Measurements from ENCODE around the gene NCOA4. TPM values are rescaled to one million over a fixed set of nuclear protein-coding genes. Genes with fewer than 3 reads are reported as not detected.

NCOA4 gene
- total RNA-seq, 1 experiment from 2014 or later = 68.0 TPM

DNA sequence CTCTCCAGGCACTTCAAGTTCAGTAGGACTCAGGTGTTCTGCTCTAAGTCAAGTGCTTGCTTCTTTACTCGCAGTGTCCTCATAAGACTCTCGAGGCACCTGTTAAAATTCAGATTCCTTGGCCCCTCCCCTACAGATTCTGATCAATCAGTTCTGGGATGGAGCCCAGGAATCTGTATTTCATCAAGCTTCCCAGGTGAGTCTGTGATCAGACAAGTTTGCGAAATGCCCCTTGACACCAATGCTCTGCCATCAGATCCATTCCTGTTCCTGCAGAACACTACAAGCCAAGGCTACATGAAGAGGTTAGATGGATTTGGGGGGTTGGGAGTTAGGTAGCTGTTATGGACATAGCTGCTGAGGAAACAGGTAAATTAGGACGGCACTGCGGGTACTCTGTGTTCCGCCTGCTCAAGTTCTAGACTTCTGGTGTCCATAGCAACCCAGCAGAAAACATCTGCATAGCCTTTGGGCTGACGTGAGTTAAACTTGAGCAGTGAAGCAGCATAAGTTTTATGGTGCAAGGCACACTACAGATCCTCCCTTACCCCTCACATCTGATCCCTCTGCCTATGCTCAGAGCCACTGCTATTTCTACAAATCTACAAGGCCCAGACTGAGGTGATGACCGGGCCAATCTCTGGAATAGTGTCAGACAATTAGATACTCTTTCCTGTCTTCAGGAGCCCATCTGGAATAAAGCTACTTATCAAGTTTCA is 6.8 kb upstream of the NCOA4 start:
- no TSS peak for BruUV-seq (replicated peaks)
- Histone ChIP-seq H3K4me1 (ENCODE audit: control insufficient read depth in 1 of 2, insufficient read depth in 2 of 2, low read length in 2 of 2) (peaks cover 4% of the 10 kb centered on the region in 2 experiments; a peak in 2 of 4 replicates), H3K9ac (ENCODE audit: low read length) (no peak overlapping the region), H3K79me2 (ENCODE audit: insufficient read depth, low read length) (no peaks in the 10 kb centered on the region), H3K9me3 (ENCODE audit: control insufficient read depth in 1 of 2, insufficient read depth in 1 of 2, low read depth in 1 of 2, low read length in 2 of 2) (no peaks in the 10 kb centered on the region), H3K4me2 (ENCODE audit: low read length) (no peak overlapping the region), H2AFZ (ENCODE audit: low read depth, low read length, poor library complexity, severe bottlenecking) (no peak overlapping the region), H3K9me2 (ENCODE audit: insufficient read depth) (no peaks in the 10 kb centered on the region), H3K4me3 (replicated peaks in 1 of 2; ENCODE audit: low read depth in 1 of 2, low read length in 2 of 2) (no peak overlapping the region), H3K27me3 (ENCODE audit: insufficient read depth, low read length) (no peaks in the 10 kb centered on the region), H3K36me3 (ENCODE audit: control insufficient read depth in 1 of 2, insufficient read depth in 2 of 2, low read length in 2 of 2) (no peaks in the 10 kb centered on the region), H4K20me1 (ENCODE audit: insufficient read depth) (no peaks in the 10 kb centered on the region), H3K27ac (ENCODE audit: low read depth, low read length) (no peak overlapping the region)
- intact Hi-C loops (cut with micrococcal nuclease) = no loop called here
- POLR2A ChIA-PET = no interaction called here
- ATAC-seq (no peak), DNase-seq (ENCODE audit: low read depth, low spot score) (no peak)
- CTCF ChIA-PET = no interaction called here
- no peak for TF ChIP-seq EZH2phosphoT487 (IDR thresholded peaks at IDR 0.05; ENCODE audit: borderline replicate concordance)
- RAD21 ChIA-PET (ENCODE audit: low non-redundant PET in 1 of 2, low total read pairs in 2 of 2, uncharacterized antibody in 2 of 2, unreplicated experiment in 2 of 2) = no interaction called here

DNA sequence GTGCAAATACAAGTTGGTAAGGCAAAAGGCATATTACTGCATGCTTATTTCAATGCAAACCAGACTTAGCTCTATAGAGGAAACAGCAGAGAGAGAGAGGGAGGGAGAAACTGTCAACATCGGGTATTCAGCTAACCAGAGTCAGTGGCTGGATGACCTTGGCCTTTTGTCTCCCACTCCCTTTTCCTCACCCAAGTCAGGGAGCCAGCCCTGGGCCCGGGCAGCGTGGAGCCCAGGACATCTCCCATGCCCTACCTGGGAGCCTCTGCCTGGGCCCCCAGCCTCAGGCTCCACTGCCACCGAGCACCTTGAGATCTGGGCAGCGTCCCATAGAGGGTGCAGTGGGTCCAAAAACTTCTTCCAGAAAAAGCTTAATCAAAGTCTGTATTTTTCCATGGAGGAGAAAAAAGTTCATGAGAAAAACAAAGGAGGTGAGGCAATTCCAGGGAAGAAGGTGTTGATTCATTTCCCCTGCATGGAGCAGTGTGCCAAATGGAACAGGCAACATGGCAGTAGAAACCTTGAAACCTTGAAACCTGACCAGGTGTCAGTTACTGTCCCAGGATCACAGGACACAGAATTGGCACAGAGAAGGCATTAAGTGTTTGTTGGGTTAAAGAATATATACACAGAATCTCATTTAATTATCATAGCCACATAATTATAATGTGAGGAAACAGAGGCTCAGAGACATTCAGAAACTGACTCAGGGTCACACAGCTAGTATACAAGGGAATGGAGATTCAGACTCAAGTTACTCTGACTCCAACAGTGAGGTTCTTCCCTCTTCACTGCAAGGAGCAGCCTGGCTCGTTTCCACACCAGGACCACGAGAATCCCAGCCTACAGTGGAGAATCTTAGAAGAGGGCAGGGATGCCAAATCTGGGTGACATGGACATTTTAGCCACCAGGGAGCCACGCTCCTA is 5.8 kb upstream of the NCOA4 start:
- intact Hi-C loops (cut with micrococcal nuclease) = no loop called here
- TF ChIP-seq, protein P1, sequence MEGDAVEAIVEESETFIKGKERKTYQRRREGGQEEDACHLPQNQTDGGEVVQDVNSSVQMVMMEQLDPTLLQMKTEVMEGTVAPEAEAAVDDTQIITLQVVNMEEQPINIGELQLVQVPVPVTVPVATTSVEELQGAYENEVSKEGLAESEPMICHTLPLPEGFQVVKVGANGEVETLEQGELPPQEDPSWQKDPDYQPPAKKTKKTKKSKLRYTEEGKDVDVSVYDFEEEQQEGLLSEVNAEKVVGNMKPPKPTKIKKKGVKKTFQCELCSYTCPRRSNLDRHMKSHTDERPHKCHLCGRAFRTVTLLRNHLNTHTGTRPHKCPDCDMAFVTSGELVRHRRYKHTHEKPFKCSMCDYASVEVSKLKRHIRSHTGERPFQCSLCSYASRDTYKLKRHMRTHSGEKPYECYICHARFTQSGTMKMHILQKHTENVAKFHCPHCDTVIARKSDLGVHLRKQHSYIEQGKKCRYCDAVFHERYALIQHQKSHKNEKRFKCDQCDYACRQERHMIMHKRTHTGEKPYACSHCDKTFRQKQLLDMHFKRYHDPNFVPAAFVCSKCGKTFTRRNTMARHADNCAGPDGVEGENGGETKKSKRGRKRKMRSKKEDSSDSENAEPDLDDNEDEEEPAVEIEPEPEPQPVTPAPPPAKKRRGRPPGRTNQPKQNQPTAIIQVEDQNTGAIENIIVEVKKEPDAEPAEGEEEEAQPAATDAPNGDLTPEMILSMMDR (IDR thresholded peaks at IDR 0.05 in 2 of 3, conservative IDR thresholded peaks at IDR 0.05 in 1 of 3; ENCODE audit: borderline replicate concordance in 1 of 3, insufficient read depth in 1 of 3, low read depth in 2 of 3, low read length in 2 of 3) = peak in 2 of 3 experiments; percentile 15 to 27; a peak in 3 of 6 replicates
- TF ChIP-seq ZFX (IDR thresholded peaks at IDR 0.05) (no peak), POLR2AphosphoS5 (IDR thresholded peaks at IDR 0.05; ENCODE audit: low read depth, low read length) (no peak), RAD21 (IDR thresholded peaks at IDR 0.05; ENCODE audit: low read depth) (peak; percentile 29; the same call in 1 of the 2 replicates), CEBPB (IDR thresholded peaks at IDR 0.05; ENCODE audit: low read depth) (no peak)
- TF ChIP-seq, protein P2, sequence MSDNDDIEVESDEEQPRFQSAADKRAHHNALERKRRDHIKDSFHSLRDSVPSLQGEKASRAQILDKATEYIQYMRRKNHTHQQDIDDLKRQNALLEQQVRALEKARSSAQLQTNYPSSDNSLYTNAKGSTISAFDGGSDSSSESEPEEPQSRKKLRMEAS (IDR thresholded peaks at IDR 0.05) = no peak
- no peaks in the 10 kb centered on the region for H3K9me3 ChIP-seq (ENCODE audit: control insufficient read depth in 1 of 2, insufficient read depth in 1 of 2, low read depth in 1 of 2, low read length in 2 of 2)
- POLR2A ChIA-PET = no interaction called here
- H3K79me2 ChIP-seq (ENCODE audit: insufficient read depth, low read length) = no peaks in the 10 kb centered on the region
- ATAC-seq (peak; percentile 67), DNase-seq (ENCODE audit: low read depth, low spot score) (no peak)
- peak overlapping the region; percentile 27 for H2AFZ ChIP-seq (ENCODE audit: low read depth, low read length, poor library complexity, severe bottlenecking)
- RAD21 ChIA-PET (ENCODE audit: low non-redundant PET in 1 of 2, low total read pairs in 2 of 2, uncharacterized antibody in 2 of 2, unreplicated experiment in 2 of 2) = no interaction called here
- peaks cover 4% of the 10 kb centered on the region in 2 experiments; a peak in 2 of 4 replicates for H3K4me1 ChIP-seq (ENCODE audit: control insufficient read depth in 1 of 2, insufficient read depth in 2 of 2, low read length in 2 of 2)
- CTCF ChIA-PET = no interaction called here
- H3K36me3 ChIP-seq (ENCODE audit: control insufficient read depth in 1 of 2, insufficient read depth in 2 of 2, low read length in 2 of 2) = no peaks in the 10 kb centered on the region
- BruUV-seq (replicated peaks) = no TSS peak
- H3K27me3 ChIP-seq (ENCODE audit: insufficient read depth, low read length) = no peaks in the 10 kb centered on the region
- H3K4me2 ChIP-seq (ENCODE audit: low read length) = no peak overlapping the region
- H3K4me3 ChIP-seq (replicated peaks in 1 of 2; ENCODE audit: low read depth in 1 of 2, low read length in 2 of 2) = no peak overlapping the region
- H4K20me1 ChIP-seq (ENCODE audit: insufficient read depth) = no peaks in the 10 kb centered on the region
- no peaks in the 10 kb centered on the region for H3K9me2 ChIP-seq (ENCODE audit: insufficient read depth)
- no peak overlapping the region for H3K27ac ChIP-seq (ENCODE audit: low read depth, low read length)
- no peak overlapping the region for H3K9ac ChIP-seq (ENCODE audit: low read length)

Data from HCT116 (cell line).